HG02981 (cell line): Measurements from ENCODE around the gene MAT2A.
A peak's percentile ranks its signal among the peaks of the same experiment; 100 is the strongest.
"Not testable (repeated sequence)": the region's sequence is repeated elsewhere in the genome, so short reads cannot be mapped to it uniquely, and the experiment has no call there.

Source experiments
- ATAC-seq: cut with Tn5 transposase; IDR thresholded peaks from one replicate; pipeline ENCODE4 v1.9.1; 2021; ENCODE audit warnings: mild to moderate bottlenecking, moderate library complexity; ENCODE audit not compliant: unreplicated experiment

Gene MAT2A

DNA sequence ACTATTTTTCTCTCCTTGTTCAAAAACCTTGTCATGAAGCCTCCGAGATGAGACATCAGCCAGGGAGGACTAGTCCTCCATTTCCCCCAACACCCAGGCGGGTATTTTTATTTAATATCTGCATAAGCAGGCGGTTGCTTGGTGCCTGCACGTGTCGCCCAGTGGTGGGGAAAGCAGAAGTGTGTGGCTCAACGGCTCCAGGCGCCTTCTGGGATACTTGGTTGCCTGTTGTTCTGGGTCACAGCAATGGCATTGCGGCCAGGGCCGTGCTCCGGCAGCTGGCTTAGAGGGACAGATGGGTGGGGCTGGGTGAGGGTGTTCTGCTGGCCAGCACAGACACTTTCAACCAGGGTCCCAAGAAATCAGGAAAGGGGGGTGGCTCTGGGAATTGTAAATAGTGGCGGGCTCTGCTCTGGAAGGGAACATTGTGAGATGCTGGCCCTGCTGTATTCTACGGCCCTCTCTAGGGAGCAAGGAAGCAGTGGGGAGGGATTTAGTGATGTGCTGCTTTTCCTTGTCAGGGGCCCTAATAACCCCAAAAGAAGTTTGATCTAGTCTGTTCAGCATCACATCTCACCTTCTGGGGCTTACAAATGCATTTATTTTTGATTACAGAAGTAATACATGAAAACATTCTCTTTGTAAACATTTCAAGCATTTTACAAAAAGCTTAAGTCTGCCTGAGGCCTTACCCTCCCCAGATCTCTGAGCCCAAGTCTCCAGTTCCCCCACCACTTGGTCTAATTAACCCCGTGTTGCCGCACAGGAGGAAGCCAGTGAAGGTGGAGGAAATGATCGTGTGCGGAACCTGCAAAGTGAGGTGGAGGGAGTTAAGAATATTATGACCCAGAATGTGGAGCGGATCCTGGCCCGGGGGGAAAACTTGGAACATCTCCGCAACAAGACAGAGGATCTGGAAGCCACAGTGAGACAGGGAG lies 39.5 kb downstream of the MAT2A start:
- peak; percentile 55 for ATAC-seq

GRCh38 chr2:85579266-85579935 lies 40.4 kb downstream of the MAT2A start:
- no peak for ATAC-seq

DNA sequence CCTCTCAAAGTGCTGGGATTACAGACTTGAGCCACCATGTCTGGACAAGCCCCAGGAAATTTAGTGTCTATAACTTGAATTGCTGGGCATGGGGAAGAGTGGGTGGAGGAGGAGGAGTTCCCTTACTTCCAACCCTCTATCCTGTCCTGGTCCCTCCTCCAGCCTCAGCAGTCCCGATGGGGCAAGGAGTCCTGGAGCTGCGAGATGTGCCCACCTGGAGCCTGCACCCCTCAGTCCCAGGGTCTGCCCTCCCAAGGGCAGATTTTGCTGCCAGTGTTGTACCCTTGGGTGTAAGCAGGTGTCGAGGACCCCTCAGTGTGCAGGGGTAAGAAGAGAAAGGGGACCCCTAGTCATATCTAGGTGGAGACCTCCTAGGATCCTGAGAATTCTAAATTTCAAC lies 41.2 kb downstream of the MAT2A start:
- no peak for ATAC-seq

- no peak for ATAC-seq
Measured at GRCh38 chr2:85582492-85582891, 43.5 kb downstream of the MAT2A start.

DNA sequence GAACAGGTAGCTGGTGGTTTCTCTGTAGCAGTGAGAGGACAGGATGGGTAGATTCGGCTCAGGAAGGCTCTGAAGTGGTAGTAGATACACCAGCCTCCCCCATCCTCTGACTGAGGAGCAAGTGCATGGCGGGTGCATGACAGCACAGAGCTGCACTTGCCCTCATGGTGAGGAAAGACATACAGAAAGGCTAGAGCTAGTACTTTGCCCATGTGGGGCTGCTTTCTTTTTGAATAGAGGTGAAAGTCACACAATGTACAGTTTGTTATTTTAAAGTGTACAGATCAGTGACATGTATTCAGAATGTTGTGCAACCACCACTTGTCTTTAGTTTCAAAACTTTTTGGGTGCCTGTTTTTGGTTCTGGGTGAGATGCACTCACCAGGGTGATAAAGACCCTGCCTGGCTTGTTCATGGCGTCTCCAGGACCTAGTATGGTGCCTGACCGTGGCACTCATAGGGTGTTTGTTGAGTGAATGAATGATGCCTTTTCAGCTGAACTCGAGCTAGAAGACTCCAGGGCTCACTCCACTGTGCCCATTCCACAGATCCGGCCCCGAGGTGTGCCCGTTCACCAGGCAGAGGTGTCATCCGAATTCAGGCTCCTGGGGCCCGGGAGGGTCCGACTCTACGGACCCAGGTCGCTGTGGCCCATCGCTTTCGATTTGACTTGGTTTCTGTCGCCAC lies 44.8 kb downstream of the MAT2A start:
- peak; percentile 40 for ATAC-seq

- ATAC-seq = peak; percentile 29
Measured at GRCh38 chr2:85584354-85584856, 45.4 kb downstream of the MAT2A start, which contains the start of gene VAMP5. TSS of gene VAMP5 (plus strand) at chr2:85584431. CDS start at chr2:85584491, 60 bp downstream.

DNA sequence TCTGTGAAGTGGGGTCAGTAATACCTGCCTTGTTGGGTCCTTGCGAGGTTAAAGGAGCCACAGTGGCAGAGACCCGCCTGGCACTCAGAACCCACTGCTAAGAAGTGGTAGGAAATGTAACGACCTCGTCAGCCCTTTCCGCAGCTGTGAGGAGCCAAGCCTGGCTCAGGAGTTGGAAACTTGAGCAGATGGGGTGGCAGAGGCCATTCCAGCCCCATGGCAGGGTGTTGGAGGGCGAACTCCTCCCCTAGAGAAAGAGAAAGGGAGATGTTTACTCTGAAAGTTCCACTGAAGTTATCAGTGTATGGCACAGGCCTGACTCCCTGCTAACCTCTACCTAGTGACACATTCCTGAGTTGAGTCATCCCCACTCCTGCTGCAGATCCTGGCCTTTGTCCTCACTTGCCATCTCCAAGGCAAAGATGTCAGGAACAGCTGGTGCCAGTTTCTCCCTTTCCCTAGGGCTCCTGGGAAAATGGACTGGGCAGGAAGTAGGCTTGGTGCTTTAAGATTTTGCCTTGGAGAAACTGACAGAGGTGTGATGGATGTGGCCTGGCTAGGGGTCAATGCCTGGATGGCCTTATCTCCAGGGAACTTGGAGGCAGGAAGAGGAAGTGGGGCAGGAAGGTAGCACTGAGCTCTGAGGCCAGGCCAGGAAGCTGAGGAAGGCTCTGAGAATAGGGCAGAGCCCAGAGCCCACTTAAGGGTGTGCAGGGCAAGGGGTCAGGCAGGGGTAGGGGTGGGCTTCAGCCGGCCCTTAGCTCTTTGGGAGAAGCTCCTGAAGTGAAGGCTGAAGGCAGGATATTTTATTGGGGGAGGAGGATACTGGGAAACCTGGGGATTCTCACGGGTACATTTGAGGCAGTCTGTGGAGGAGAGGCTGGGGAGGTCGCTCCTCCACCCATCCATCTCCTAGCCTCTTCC lies 46.2 kb downstream of the MAT2A start:
- ATAC-seq = peak; percentile 46

- ATAC-seq = no peak
Measured at GRCh38 chr2:85585781-85586105, 46.8 kb downstream of the MAT2A start.

- ATAC-seq = no peak
Measured at GRCh38 chr2:85588236-85588635, 49.3 kb downstream of the MAT2A start.

- ATAC-seq = no peak
Measured at GRCh38 chr2:85588645-85589044, 49.7 kb downstream of the MAT2A start.

DNA sequence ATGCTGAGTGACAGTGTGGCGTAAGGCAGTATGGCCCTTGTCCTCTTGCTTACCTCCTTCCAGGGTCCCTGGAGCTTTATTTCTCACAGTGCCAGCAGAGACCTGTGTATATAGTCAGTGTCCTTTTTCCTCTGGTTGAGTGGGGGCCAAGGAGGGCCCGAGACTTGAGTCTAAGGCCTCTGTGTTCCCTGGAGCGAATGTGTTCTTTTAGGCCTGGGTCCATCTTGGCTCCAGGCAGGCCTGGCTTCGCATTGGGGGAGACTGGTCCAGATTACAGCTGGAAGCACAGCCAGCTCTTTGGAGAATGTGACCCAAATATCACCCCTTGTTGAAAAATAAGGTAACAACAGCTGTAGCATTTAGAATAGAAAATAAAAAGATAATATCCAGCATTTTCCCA lies 50.2 kb downstream of the MAT2A start:
- ATAC-seq = no peak

GRCh38 chr2:85589982-85590791 lies 51.2 kb downstream of the MAT2A start:
- ATAC-seq = no peak

GRCh38 chr2:85590950-85591349 lies 52.0 kb downstream of the MAT2A start:
- no peak for ATAC-seq

- ATAC-seq = no peak
Measured at GRCh38 chr2:85591563-85591962, 52.6 kb downstream of the MAT2A start.

DNA sequence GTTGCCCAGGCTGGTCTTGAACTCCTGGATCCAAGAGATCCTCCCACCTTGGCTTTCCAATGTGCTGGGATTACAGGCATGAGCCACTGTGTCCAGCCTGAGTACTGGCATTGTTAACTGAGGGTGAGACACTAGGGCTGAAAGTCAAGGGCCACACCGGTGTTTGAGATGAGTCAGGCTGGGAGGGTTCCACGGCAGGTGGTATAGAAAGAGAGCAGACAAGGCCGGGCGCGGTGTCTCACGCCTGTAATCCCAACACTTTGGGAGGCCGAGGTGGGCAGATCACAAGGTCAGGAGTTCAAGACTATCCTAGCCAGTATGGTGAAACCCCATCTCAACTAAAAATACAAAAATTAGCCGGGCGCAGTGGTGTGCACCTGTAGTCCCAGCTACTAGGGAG lies 53.3 kb downstream of the MAT2A start:
- ATAC-seq = not testable (repeated sequence)

GRCh38 chr2:85593023-85593422 lies 54.1 kb downstream of the MAT2A start:
- ATAC-seq = no peak
